Muscle layer of duodenum (tissue), 2 donors: ENCODE data around the gene HNRNPL.

ENCODE experiments used
- H3K27ac ChIP-seq: one replicate; pipeline ENCODE4 v1.7.0; 2013; ENCODE audit warnings: mild to moderate bottlenecking, low read length
- H3K27me3 ChIP-seq: one replicate; pipeline ENCODE4 v1.7.0; 2013; ENCODE audit warnings: low read depth, mild to moderate bottlenecking, control low read depth, low read length
- H3K36me3 ChIP-seq, 2 donors: one replicate each; pipeline ENCODE4 v1.7.0; 2013; ENCODE audit warnings: low read length in 2 of 2, control low read depth in 1 of 2, mild to moderate bottlenecking in 1 of 2; ENCODE audit not compliant: insufficient read depth in 2 of 2, control insufficient read depth in 1 of 2
- H3K4me1 ChIP-seq, 2 donors: one replicate each; pipeline ENCODE4 v1.7.0; 2013; ENCODE audit warnings: low read length in 2 of 2, mild to moderate bottlenecking in 2 of 2, control low read depth in 1 of 2, moderate library complexity in 1 of 2; ENCODE audit not compliant: insufficient read depth in 2 of 2, control insufficient read depth in 1 of 2
- H3K4me3 ChIP-seq, 2 donors: one replicate each; pipeline ENCODE4 v1.7.0; 2013; ENCODE audit warnings: low read length in 2 of 2, low read depth in 1 of 2, mild to moderate bottlenecking in 1 of 2
- H3K9me3 ChIP-seq, 2 donors: one replicate each; pipeline ENCODE4 v1.7.0; 2013; ENCODE audit warnings: low read length in 2 of 2, control low read depth in 1 of 2, mild to moderate bottlenecking in 1 of 2; ENCODE audit not compliant: control insufficient read depth in 1 of 2
- donor health status: healthy.

Gene HNRNPL

GRCh38 chr19:38843175-38843758 lies 6.5 kb downstream of the HNRNPL start:
- Histone ChIP-seq H3K9me3 (no peaks in the 10 kb centered on the region), H3K4me1 (peaks cover 3 to 25% of the 10 kb centered on the region in 2 donors), H3K27ac (no peak overlapping the region), H3K36me3 (peaks cover 80 to 87% of the 10 kb centered on the region in 2 donors), H3K27me3 (no peaks in the 10 kb centered on the region), H3K4me3 (no peak overlapping the region)

- H3K27me3 ChIP-seq = no peaks in the 10 kb centered on the region
- H3K27ac ChIP-seq = no peak overlapping the region
- H3K4me3 ChIP-seq = no peak overlapping the region
- peaks cover 86 to 94% of the 10 kb centered on the region in 2 donors for H3K36me3 ChIP-seq
- H3K4me1 ChIP-seq = peaks cover 0 to 19% of the 10 kb centered on the region in 2 donors
- H3K9me3 ChIP-seq = no peaks in the 10 kb centered on the region
These were observed 7.2 kb downstream of the HNRNPL start for GRCh38 chr19:38842439-38843174.

DNA sequence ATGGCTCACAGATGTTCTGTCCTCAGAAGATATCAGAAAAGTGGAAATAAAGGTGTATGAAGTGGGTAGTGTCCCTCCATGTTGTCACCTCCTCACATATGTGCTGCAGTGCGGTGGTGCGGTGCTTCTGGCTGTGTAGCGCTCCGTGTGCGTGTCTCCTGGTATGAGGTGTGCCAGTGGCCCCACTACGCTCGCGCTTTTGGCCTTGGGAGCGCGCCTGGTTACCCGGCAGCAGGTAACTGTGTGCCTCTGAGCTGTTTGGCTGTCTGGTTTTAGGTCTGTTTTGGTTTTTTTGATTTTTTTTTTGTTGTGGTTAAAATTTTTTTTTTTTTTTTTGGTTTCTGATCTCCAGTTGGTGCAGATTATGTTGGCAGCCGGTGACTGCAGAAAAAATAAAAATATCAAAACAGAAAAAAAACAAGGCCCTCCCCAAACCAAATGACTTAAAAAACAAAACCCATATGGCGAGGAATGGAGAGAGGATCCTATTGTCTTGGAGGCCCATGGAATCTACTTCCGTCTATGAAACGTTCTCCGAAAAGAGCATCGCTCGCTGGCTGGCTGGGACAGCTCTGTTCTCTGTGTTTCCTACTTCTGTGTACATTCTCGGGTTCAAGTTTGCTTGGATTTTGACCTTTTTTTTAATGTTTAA lies 7.9 kb downstream of the HNRNPL start:
- H3K4me3 ChIP-seq = no peak overlapping the region
- no peaks in the 10 kb centered on the region for H3K9me3 ChIP-seq
- no peak overlapping the region for H3K27ac ChIP-seq
- H3K27me3 ChIP-seq = no peaks in the 10 kb centered on the region
- peaks cover 88 to 94% of the 10 kb centered on the region in 2 donors for H3K36me3 ChIP-seq
- peaks cover 0 to 12% of the 10 kb centered on the region in 2 donors for H3K4me1 ChIP-seq

DNA sequence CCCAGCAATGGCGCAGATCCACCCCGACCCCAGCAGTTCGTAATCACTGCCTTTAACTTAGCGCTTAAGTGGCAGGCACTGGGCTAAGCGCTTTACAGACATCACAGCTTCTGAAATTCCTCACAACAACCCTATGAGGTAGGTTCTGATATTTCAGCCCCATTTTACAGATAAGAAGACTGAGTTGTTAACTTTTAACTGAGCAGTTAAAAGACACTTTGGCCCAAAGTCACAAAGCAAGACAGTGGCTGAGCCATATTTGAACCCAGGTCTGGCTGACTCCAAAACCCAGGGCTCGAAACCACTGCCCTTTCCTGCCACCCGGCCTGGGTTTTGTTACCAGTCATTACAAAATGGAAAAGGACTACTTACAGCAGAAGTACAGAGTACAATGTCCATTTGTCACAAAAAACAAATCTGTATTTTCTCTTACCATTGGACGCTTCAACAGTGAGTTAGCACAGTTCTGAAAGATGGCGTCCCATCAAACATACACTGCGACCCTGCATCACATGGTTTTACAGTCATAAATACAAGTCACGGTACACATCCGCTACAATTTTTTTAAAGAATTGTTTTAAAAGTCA lies 8.5 kb downstream of the HNRNPL start:
- H3K9me3 ChIP-seq = no peaks in the 10 kb centered on the region
- H3K27ac ChIP-seq = no peak overlapping the region
- H3K27me3 ChIP-seq = no peaks in the 10 kb centered on the region
- H3K4me3 ChIP-seq = no peak overlapping the region
- peaks cover 0 to 10% of the 10 kb centered on the region in 2 donors for H3K4me1 ChIP-seq
- peaks cover 91 to 97% of the 10 kb centered on the region in 2 donors for H3K36me3 ChIP-seq

- Histone ChIP-seq H3K27ac (no peak overlapping the region), H3K9me3 (no peaks in the 10 kb centered on the region), H3K36me3 (peaks cover 89 to 95% of the 10 kb centered on the region in 2 donors), H3K4me1 (peaks cover 0 to 3% of the 10 kb centered on the region in 2 donors), H3K27me3 (no peaks in the 10 kb centered on the region), H3K4me3 (no peak overlapping the region)
These were observed 9.2 kb downstream of the HNRNPL start for GRCh38 chr19:38840583-38840968.

GRCh38 chr19:38839816-38840582 lies 9.8 kb downstream of the HNRNPL start:
- Histone ChIP-seq H3K4me1 (no peaks in the 10 kb centered on the region), H3K4me3 (no peak overlapping the region), H3K36me3 (peaks cover 83 to 90% of the 10 kb centered on the region in 2 donors), H3K9me3 (no peaks in the 10 kb centered on the region), H3K27ac (no peak overlapping the region), H3K27me3 (no peaks in the 10 kb centered on the region)

- Histone ChIP-seq H3K36me3 (peaks cover 76 to 83% of the 10 kb centered on the region in 2 donors), H3K4me3 (no peak overlapping the region), H3K9me3 (no peaks in the 10 kb centered on the region), H3K27me3 (no peaks in the 10 kb centered on the region), H3K27ac (no peak overlapping the region), H3K4me1 (no peaks in the 10 kb centered on the region)
These were observed 10.6 kb downstream of the HNRNPL start for GRCh38 chr19:38838986-38839761.

DNA sequence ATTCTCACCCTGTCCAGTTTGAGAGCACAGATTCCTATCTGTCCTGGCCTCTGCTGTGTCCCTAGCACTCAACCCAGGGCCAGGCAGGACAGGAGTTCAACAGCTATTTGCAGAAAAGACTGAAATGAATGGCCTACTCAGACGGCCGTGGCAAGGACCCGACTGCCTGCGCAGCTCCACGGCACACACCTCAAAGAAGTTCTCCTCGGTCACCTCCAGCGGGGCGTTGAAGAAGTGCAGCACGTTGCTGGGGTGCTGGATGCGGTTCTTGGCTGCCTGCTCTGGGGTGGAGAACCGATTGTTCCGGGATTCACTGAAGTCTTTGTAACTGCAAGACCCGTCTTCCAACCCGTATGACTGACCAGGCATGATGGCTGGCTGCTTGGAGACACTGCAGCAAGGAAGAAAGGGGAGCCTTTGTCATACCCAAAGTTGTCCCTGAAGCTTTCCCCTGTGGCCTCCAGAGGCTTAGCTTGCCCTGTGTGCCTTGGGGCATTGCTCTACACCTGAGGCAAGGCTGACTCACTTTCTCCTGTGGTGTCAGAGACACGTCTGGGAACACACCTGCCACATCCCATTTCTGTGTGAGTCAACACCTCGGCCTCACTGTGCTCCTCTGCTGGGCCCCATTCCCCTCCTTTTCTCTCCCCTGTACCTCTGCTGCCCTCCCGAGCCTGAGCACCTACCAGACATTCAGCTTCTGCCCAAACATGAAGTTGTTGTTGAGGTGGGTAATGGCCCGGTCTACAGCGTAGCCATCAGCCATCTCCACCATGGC lies 11.4 kb downstream of the HNRNPL start:
- Histone ChIP-seq H3K4me1 (no peaks in the 10 kb centered on the region), H3K27me3 (no peaks in the 10 kb centered on the region), H3K27ac (no peak overlapping the region), H3K36me3 (peaks cover 68 to 75% of the 10 kb centered on the region in 2 donors), H3K9me3 (no peaks in the 10 kb centered on the region), H3K4me3 (no peak overlapping the region)

DNA sequence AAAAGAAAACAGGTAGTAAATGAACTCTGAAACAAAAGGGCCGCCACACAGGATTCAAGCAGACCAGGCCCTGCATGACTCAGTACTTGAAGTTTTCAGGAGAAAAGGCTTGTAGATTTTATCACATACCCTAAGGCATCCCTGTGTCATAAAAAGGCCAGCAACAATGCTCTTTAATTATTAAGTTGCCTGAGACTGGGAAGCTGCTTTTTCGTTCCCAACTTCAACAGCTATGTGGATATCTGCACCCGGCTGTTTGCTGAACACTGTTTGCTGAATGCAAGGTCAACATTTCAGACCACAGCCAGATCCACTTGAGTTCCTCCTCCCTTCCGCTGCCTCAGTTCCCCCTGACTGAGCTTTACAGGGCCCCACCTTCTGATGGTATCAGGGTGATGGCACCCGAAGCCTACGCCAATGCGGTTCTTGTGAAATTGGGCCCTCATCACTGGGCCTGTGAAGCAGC lies 12.1 kb downstream of the HNRNPL start:
- H3K9me3 ChIP-seq = no peaks in the 10 kb centered on the region
- H3K36me3 ChIP-seq = peaks cover 61 to 68% of the 10 kb centered on the region in 2 donors
- H3K4me1 ChIP-seq = no peaks in the 10 kb centered on the region
- no peaks in the 10 kb centered on the region for H3K27me3 ChIP-seq
- no peak overlapping the region for H3K4me3 ChIP-seq
- no peak overlapping the region for H3K27ac ChIP-seq
